Hindlimb muscle (tissue), 1 donor: ENCODE results near the gene EYS. TPM values are rescaled to one million over a fixed set of nuclear protein-coding genes. Genes with fewer than 3 reads are reported as not detected.

Source experiments
- DNase-seq: peaks from one replicate; pipeline ENCODE4 v3.0.0-alpha.2; 2013
- polyA plus RNA-seq: library from polyadenylated mRNA; unstranded; fragments of 120-200 nt; gene quantifications from one replicate; pipeline ENCODE4 v1.2.1, GENCODE V29; 2013; ENCODE audit not compliant: insufficient read length

EYS gene
- polyA plus RNA-seq, 1 donor: 0.59 TPM

GRCh38 chr6:65199683-65200082 is 507.3 kb downstream of the EYS start:
- DNase-seq: no peak

DNA sequence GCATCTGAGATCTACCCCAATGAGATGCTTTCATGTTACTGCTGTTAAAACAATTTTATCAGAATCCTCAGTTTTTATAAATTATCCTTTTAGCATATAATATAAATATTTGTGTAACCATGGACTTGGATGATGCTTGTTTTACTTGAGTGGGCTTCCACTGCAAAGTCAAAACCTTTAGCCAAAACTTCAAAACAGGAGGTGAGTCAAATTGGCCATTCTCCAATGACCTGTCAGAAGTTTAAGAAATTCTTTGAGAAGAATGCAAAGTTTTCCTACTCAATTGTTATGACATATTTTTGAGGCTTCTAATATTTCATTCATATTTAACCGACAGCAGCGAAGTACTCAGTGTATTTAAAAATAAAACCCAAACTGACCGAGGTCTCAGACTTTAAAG is 507.9 kb downstream of the EYS start:
- DNase-seq: no peak

- DNase-seq: no peak
Observed at GRCh38 chr6:65191471-65191870, 515.6 kb downstream of the EYS start.

DNA sequence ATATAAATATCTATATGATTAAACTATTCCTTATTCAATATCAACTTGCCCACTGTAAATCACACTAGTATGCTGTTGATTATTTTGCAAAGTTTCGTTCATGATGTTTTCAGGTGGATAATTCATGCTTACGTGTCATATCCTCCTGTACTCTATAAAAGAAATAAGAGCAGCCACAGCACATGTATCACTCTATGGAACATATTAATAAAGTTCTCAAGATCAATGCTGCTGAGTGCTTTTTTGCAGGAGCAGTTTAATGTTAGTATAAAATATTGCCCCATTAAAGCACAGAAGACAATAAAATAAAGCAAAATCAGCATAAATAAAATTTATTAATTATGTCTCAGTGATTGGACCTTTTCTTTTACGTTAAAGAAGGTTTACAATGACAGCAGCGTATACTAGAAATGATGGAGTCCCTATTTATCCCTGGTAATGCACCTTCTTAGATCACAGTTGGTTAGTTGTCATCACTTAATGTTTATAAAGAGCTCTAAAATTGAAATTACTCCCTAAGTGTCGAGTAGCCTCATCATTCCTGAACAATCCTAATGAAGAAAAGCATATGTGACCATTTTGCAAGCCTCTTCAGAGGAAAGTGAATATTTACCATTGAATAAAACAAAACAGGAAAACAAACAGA is 517.7 kb downstream of the EYS start:
- no peak for DNase-seq

GRCh38 chr6:65186826-65187225 is 520.2 kb downstream of the EYS start:
- DNase-seq: no peak

GRCh38 chr6:65182681-65183080 is 524.3 kb downstream of the EYS start:
- no peak for DNase-seq

- no peak for DNase-seq
Observed at GRCh38 chr6:65170273-65170672, 536.8 kb downstream of the EYS start.

GRCh38 chr6:65161661-65162060 is 545.4 kb downstream of the EYS start:
- peak; percentile 26 for DNase-seq

DNA sequence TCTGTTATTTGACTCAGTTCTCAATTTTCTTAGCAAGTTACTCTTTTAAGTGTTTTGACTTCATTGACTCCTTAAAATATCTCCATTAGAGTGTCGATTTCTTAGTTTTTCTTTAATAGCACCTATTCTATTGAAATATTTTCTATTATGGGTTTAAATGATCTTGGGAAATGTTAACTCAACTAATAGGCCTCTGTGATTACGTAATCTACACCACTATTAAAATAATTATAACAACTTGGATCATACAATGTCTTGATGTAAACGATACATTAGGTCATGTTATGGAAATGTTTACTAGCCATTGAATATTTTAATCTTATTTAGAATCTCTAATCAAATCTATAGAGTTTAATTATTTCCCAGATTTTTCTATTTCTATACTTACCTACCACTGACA is 550.0 kb downstream of the EYS start:
- DNase-seq: no peak

- DNase-seq: no peak
Observed at GRCh38 chr6:65155083-65155482, 551.9 kb downstream of the EYS start.

DNA sequence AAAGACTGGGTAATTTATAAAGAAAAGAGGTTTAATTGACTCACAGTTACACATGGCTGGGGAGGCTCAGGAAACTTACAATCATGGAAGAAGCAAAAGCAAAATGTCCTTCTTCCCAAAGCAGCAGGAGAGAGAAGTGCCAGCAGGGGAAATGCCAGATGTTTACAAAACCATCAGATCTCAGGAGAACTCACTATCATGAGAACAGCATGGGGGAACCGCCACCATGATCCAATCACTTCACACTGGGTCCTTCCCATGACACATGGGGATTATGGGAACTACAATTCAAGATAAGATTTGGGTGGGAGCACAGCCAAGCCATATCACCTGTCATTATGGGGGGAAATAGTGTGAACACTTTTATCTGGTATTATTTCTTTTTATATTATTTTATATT is 557.2 kb downstream of the EYS start:
- DNase-seq: no peak

GRCh38 chr6:65148839-65149238 is 558.2 kb downstream of the EYS start:
- no peak for DNase-seq

GRCh38 chr6:65135567-65135966 is 571.5 kb downstream of the EYS start:
- no peak for DNase-seq

GRCh38 chr6:65126667-65127066 is 580.4 kb downstream of the EYS start:
- no peak for DNase-seq

DNA sequence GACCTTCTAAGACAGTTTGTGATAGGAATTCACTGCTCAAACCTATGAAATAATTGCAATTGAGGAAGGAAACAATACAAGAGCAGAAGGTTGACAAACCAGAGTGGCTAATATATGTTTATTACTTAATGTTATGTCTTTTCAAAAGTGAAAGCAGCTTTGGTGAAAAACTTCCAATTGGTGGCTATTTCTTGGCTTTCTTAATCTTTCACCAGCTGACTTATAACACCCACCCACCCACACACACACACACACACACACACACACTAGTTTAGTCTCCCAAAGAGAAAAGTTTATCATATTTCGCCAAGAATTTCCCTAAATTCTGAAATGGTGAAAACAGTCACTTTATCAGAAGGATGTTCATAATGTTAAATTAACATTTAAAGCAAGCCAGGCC is 583.5 kb downstream of the EYS start:
- no peak for DNase-seq

GRCh38 chr6:65117817-65118409 is 589.1 kb downstream of the EYS start:
- DNase-seq: no peak

GRCh38 chr6:65116326-65116725 is 590.7 kb downstream of the EYS start:
- DNase-seq: no peak

DNA sequence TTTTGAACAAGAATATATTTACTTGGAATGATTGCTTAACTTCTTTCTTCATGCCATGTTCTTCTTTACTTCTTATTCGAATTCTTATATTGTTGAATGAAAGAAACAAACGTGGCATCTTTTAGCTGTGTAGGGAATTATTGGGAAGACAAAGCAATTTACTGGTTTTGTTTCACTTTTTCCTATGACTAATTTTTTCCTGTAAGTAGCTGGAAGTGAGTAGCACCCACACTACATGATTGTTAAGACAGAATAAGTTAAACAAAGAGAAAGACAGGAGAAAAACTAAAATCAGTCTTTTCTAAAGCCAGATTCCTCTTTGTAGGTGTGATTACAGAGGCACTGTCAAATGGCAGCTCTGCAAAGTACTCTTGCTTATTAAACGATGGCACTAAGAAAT is 593.4 kb downstream of the EYS start:
- no peak for DNase-seq

GRCh38 chr6:65112435-65112834 is 594.6 kb downstream of the EYS start:
- DNase-seq: no peak

GRCh38 chr6:65110031-65110430 is 597.0 kb downstream of the EYS start:
- DNase-seq: no peak

GRCh38 chr6:65098349-65098748 is 608.7 kb downstream of the EYS start:
- no peak for DNase-seq

DNA sequence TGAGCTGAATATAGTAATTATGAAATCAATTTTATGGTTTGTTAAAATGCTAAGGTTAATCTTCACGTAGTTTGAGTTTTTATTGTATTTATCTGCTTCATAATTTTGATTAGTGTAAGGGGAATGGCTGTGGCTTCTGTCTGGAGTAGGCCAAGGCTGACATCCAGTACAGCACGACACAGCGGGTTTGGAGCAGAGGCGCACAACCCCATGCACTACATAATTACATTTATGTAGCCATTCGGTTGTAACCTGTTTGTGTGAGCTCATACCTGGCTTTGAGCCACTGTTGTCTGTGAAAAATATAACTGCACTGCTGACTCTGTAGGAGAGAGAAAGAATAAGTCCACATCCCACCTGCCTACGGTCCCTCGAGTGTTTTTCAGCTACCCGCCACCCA is 615.5 kb downstream of the EYS start:
- no peak for DNase-seq

GRCh38 chr6:65088575-65088974 is 618.5 kb downstream of the EYS start:
- no peak for DNase-seq

- DNase-seq: no peak
Observed at GRCh38 chr6:65081756-65082155, 625.3 kb downstream of the EYS start.

DNA sequence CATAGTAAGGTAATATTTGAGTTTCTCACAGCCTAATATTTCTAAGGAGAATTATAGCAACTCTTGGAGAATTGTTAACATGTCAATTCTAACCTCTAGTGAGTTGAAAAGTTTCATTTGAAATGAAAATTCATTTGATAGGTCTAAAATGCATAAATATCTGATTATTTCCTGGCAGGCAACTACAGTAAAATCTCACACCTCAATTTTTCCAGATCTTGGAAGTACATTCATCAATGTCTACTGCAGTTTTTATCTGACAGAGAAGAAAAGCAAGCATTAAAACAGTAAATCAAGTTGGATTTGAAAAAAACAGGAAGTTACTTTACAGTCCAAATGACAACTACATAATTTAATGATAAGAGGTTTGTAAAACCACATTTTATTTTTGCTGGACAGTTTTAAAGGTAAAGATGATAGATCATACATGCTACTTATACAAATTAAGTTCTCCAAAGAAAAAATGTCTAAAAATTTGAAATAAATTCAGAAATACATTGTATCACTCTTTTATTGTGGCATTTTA is 631.3 kb downstream of the EYS start:
- DNase-seq: no peak
